Measurements from ENCODE around the gene FBN1. TPM values are rescaled to one million over a fixed set of nuclear protein-coding genes. Genes with fewer than 3 reads are reported as not detected.

Gene FBN1
- total and polyA plus RNA-seq, 2 donors (not counting 3 experiments of a cell fraction or from before 2014, with no cell fraction given): 107 to 111 TPM

- Histone ChIP-seq H3K79me2 (ENCODE audit: control insufficient read depth, insufficient read depth, low read length) (no peaks in the 10 kb centered on the region), H3K9ac (replicated peaks; ENCODE audit: extremely low read depth, insufficient read depth, low read length) (no peak overlapping the region), H3K27me3 (ENCODE audit: control insufficient read depth in 2 of 2, insufficient read depth in 2 of 2, low read length in 2 of 2) (no peaks in the 10 kb centered on the region), H2AFZ (ENCODE audit: low read depth, low read length) (no peak overlapping the region), H3K4me2 (ENCODE audit: insufficient read depth, low read length) (no peak overlapping the region), H3K4me3 (replicated peaks in 1 of 3; ENCODE audit: insufficient read depth in 1 of 3, low read depth in 1 of 3, low read length in 3 of 3) (no peak overlapping the region), H3K4me1 (ENCODE audit: control insufficient read depth, extremely low read depth, insufficient read depth, low read length) (peaks cover 31% of the 10 kb centered on the region), H3K27ac (ENCODE audit: insufficient read depth, low read depth, low read length) (no peak overlapping the region), H3K36me3 (ENCODE audit: control insufficient read depth in 2 of 2, extremely low read depth in 1 of 2, insufficient read depth in 2 of 2, low read length in 2 of 2) (no peaks in the 10 kb centered on the region), H3K9me3 (replicated peaks; ENCODE audit: control insufficient read depth, insufficient read depth, low read length) (no peaks in the 10 kb centered on the region), H3K9me1 (replicated peaks; ENCODE audit: control insufficient read depth, extremely low read depth, insufficient read depth, low read length) (no peaks in the 10 kb centered on the region), H4K20me1 (replicated peaks; ENCODE audit: control insufficient read depth, extremely low read depth, insufficient read depth, low read length) (no peaks in the 10 kb centered on the region)
- ChIA-PET CTCF (interaction anchor here (1.2 to 2.2 kb wide), 3 partner anchors 10 to 25 kb away, joined by 3 to 11 read pairs (median 3); no protein-coding TSS in a partner anchor), POLR2A (no interaction called here)
- dilution Hi-C loops (cut with MboI; ENCODE audit: extremely low pct_ligation_motif_present, low sequenced_read_pairs) (no loop called here), intact Hi-C loops (cut with micrococcal nuclease) (no loop called here)
- no TSS peak for BruUV-seq (replicated peaks)
- no peak for DNase-seq (ENCODE audit: low read depth, low spot score)
- FAIRE-seq: no peak
- no peak for TF ChIP-seq CTCF (IDR thresholded peaks at IDR 0.05; ENCODE audit: extremely low read depth in 1 of 2, insufficient read depth in 1 of 2, low read depth in 1 of 2, low read length in 2 of 2)
- peak; percentile 23 for TF ChIP-seq FOS (IDR thresholded peaks at IDR 0.05; ENCODE audit: borderline replicate concordance, insufficient read depth, low read length)
- TF ChIP-seq MYC (IDR thresholded peaks at IDR 0.05; ENCODE audit: low read depth, low read length): no peak
- TF ChIP-seq GATA2 (IDR thresholded peaks at IDR 0.05; ENCODE audit: insufficient read depth, insufficient read length, low read depth, low read length): no peak
- TF ChIP-seq JUN (IDR thresholded peaks at IDR 0.05; ENCODE audit: borderline replicate concordance, insufficient read depth, insufficient read length, low read depth): no peak
- TF ChIP-seq EZH2 (IDR thresholded peaks at IDR 0.05; ENCODE audit: borderline replicate concordance, low read depth, low read length, severe bottlenecking): no peak
Measured at GRCh38 chr15:48384616-48385015, 260.9 kb downstream of the FBN1 start.

Measured in endothelial cell of umbilical vein (primary cell).